ENCODE measurements around the gene OR6B1.

OR6B1 gene

GRCh38 chr7:144019457-144019856 lies 19.3 kb downstream of the OR6B1 start:
- no peak for TF ChIP-seq CTCF (IDR thresholded peaks at IDR 0.05; ENCODE audit: low read depth, low read length)
- DNase-seq (ENCODE audit: extremely low read depth, low read depth): peak; percentile 66

- DNase-seq (ENCODE audit: extremely low read depth, low read depth): no peak
- TF ChIP-seq CTCF (IDR thresholded peaks at IDR 0.05; ENCODE audit: low read depth, low read length): no peak
Observed at GRCh38 chr7:144020340-144020739, 20.2 kb downstream of the OR6B1 start.

- no peak for TF ChIP-seq CTCF (IDR thresholded peaks at IDR 0.05; ENCODE audit: low read depth, low read length)
- DNase-seq (ENCODE audit: extremely low read depth, low read depth): no peak
Observed at GRCh38 chr7:144022169-144022568, 22.0 kb downstream of the OR6B1 start.

GRCh38 chr7:144023171-144023827 lies 23.2 kb downstream of the OR6B1 start:
- TF ChIP-seq CTCF (IDR thresholded peaks at IDR 0.05; ENCODE audit: low read depth, low read length): no peak

GRCh38 chr7:144024213-144024612 lies 24.1 kb downstream of the OR6B1 start:
- no peak for TF ChIP-seq CTCF (IDR thresholded peaks at IDR 0.05; ENCODE audit: low read depth, low read length)
- DNase-seq (ENCODE audit: extremely low read depth, low read depth): no peak

More at GRCh38 chr7:144023171-144023827, 23.2 kb downstream of the OR6B1 start:
- no peak for DNase-seq (ENCODE audit: extremely low read depth, low read depth)

GRCh38 chr7:144026203-144026883 lies 26.2 kb downstream of the OR6B1 start:
- TF ChIP-seq CTCF (IDR thresholded peaks at IDR 0.05; ENCODE audit: low read depth, low read length): no peak
- DNase-seq (ENCODE audit: extremely low read depth, low read depth): no peak

GRCh38 chr7:144027070-144027469 lies 26.9 kb downstream of the OR6B1 start:
- peak; percentile 43 for TF ChIP-seq CTCF (IDR thresholded peaks at IDR 0.05; ENCODE audit: low read depth, low read length)

More at GRCh38 chr7:144027070-144027469, 26.9 kb downstream of the OR6B1 start:
- peak; percentile 3 for DNase-seq (ENCODE audit: extremely low read depth, low read depth)

Data from AG09319 (cell line).